Measurements from ENCODE around the gene CLASP1.

CLASP1 gene

GRCh38 chr2:121519732-121520640, 129.3 kb downstream of the CLASP1 start:
- in situ Hi-C loops (cut with HindIII; ENCODE audit: low sequenced_read_pairs): no loop called here

- in situ Hi-C loops (cut with HindIII; ENCODE audit: low sequenced_read_pairs): no loop called here
Observed at GRCh38 chr2:121519153-121519552, 130.1 kb downstream of the CLASP1 start.

- in situ Hi-C loops (cut with HindIII; ENCODE audit: low sequenced_read_pairs): no loop called here
Observed at GRCh38 chr2:121513597-121514333, 135.5 kb downstream of the CLASP1 start.

GRCh38 chr2:121510857-121511256, 138.4 kb downstream of the CLASP1 start:
- in situ Hi-C loops (cut with HindIII; ENCODE audit: low sequenced_read_pairs): no loop called here

- in situ Hi-C loops (cut with HindIII; ENCODE audit: low sequenced_read_pairs): no loop called here
Observed at GRCh38 chr2:121506621-121507020, 142.6 kb downstream of the CLASP1 start.

GRCh38 chr2:121505986-121506586, 143.2 kb downstream of the CLASP1 start:
- in situ Hi-C loops (cut with HindIII; ENCODE audit: low sequenced_read_pairs): no loop called here

- in situ Hi-C loops (cut with HindIII; ENCODE audit: low sequenced_read_pairs): no loop called here
Observed at GRCh38 chr2:121505005-121505404, 144.3 kb downstream of the CLASP1 start.

GRCh38 chr2:121504316-121504715, 144.9 kb downstream of the CLASP1 start:
- in situ Hi-C loops (cut with HindIII; ENCODE audit: low sequenced_read_pairs): no loop called here

- in situ Hi-C loops (cut with HindIII; ENCODE audit: low sequenced_read_pairs): no loop called here
Observed at GRCh38 chr2:121502781-121503180, 146.5 kb downstream of the CLASP1 start.

GRCh38 chr2:121502246-121502645, 147.0 kb downstream of the CLASP1 start:
- in situ Hi-C loops (cut with HindIII; ENCODE audit: low sequenced_read_pairs): no loop called here

- in situ Hi-C loops (cut with HindIII; ENCODE audit: low sequenced_read_pairs): no loop called here
Observed at GRCh38 chr2:121501554-121501953, 147.7 kb downstream of the CLASP1 start.

GRCh38 chr2:121501031-121501430, 148.2 kb downstream of the CLASP1 start:
- in situ Hi-C loops (cut with HindIII; ENCODE audit: low sequenced_read_pairs): no loop called here

GRCh38 chr2:121498731-121499130, 150.5 kb downstream of the CLASP1 start:
- in situ Hi-C loops (cut with HindIII; ENCODE audit: low sequenced_read_pairs): no loop called here

- in situ Hi-C loops (cut with HindIII; ENCODE audit: low sequenced_read_pairs): no loop called here
Observed at GRCh38 chr2:121492409-121492808, 156.9 kb downstream of the CLASP1 start.

- in situ Hi-C loops (cut with HindIII; ENCODE audit: low sequenced_read_pairs): no loop called here
Observed at GRCh38 chr2:121491518-121491917, 157.7 kb downstream of the CLASP1 start.

GRCh38 chr2:121490584-121491133, 158.6 kb downstream of the CLASP1 start:
- in situ Hi-C loops (cut with HindIII; ENCODE audit: low sequenced_read_pairs): no loop called here

GRCh38 chr2:121489911-121490583, 159.2 kb downstream of the CLASP1 start:
- in situ Hi-C loops (cut with HindIII; ENCODE audit: low sequenced_read_pairs): no loop called here

GRCh38 chr2:121489284-121489683, 160.0 kb downstream of the CLASP1 start:
- in situ Hi-C loops (cut with HindIII; ENCODE audit: low sequenced_read_pairs): no loop called here

GRCh38 chr2:121486191-121486790, 163.0 kb downstream of the CLASP1 start:
- in situ Hi-C loops (cut with HindIII; ENCODE audit: low sequenced_read_pairs): no loop called here

GRCh38 chr2:121485039-121485438, 164.2 kb downstream of the CLASP1 start:
- in situ Hi-C loops (cut with HindIII; ENCODE audit: low sequenced_read_pairs): no loop called here

Measured in endothelial cell of hepatic sinusoid (primary cell).